Measurements from ENCODE around the gene EFCC1.
"Not testable (repeated sequence)": the region's sequence is repeated elsewhere in the genome, so short reads cannot be mapped to it uniquely, and the experiment has no call there.

EFCC1 gene

GRCh38 chr3:129078510-129078909 is 77.4 kb downstream of the EFCC1 start:
- Histone ChIP-seq H3K4me1 (ENCODE audit: insufficient read depth, low read length) (no peaks in the 10 kb centered on the region), H3K4me3 (ENCODE audit: low read length) (no peak overlapping the region), H2AFZ (ENCODE audit: low read depth, low read length) (no peak overlapping the region), H3K27me3 (ENCODE audit: insufficient read depth, low read length) (no peaks in the 10 kb centered on the region), H3K36me3 (ENCODE audit: insufficient read depth, low read length) (no peaks in the 10 kb centered on the region), H3K9me3 (ENCODE audit: low read length) (no peaks in the 10 kb centered on the region)

DNA sequence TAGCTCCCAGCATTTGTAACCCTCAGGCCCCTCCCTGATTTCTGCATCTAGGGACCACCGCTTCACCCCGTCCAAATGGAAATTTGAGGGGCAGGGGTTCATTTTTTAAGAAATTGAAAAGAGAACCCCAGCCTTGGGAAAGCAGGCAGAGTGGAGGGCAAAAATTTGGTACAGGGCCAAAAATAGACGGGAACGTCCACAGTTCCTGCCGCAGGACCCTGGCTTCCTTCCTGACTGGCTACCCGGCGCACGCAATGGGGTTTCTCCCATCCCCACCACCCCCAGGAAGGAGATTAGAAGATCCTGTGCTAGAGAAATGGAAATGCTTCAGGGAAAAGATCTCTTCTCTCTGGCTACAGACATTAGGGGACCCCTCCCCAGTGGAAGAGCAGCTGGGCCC is 80.4 kb downstream of the EFCC1 start:
- H2AFZ ChIP-seq (ENCODE audit: low read depth, low read length): no peak overlapping the region
- no peak overlapping the region for H3K4me3 ChIP-seq (ENCODE audit: low read length)
- no peaks in the 10 kb centered on the region for H3K9me3 ChIP-seq (ENCODE audit: low read length)
- H3K36me3 ChIP-seq (ENCODE audit: insufficient read depth, low read length): no peaks in the 10 kb centered on the region
- H3K4me1 ChIP-seq (ENCODE audit: insufficient read depth, low read length): no peaks in the 10 kb centered on the region
- no peaks in the 10 kb centered on the region for H3K27me3 ChIP-seq (ENCODE audit: insufficient read depth, low read length)

DNA sequence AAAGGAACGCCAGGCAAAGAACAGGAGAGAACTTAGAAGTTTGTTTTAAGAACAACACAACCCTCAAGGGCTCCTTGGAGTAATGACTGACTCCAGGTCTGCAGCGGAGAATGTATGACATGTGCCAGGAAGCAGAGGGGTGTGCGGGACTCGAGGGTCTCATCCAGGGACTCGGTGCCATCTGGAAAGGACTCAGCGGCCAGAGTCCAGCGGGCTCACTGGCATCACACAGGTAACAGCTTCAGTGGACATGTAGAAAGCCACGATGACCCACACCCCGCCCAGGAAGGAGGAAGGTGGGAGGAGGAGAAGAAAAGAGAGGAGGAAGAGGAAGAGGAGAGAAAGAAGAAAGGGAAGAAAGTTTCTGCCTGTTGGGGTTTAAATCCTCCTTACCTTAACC is 80.9 kb downstream of the EFCC1 start:
- Histone ChIP-seq H3K27me3 (ENCODE audit: insufficient read depth, low read length) (no peaks in the 10 kb centered on the region), H3K4me1 (ENCODE audit: insufficient read depth, low read length) (no peaks in the 10 kb centered on the region), H3K36me3 (ENCODE audit: insufficient read depth, low read length) (no peaks in the 10 kb centered on the region), H3K9me3 (ENCODE audit: low read length) (no peaks in the 10 kb centered on the region), H3K4me3 (ENCODE audit: low read length) (no peak overlapping the region), H2AFZ (ENCODE audit: low read depth, low read length) (no peak overlapping the region)

GRCh38 chr3:129084501-129084900 is 83.4 kb downstream of the EFCC1 start:
- Histone ChIP-seq H2AFZ (ENCODE audit: low read depth, low read length) (no peak overlapping the region), H3K4me3 (ENCODE audit: low read length) (no peak overlapping the region), H3K9me3 (ENCODE audit: low read length) (no peaks in the 10 kb centered on the region), H3K27me3 (ENCODE audit: insufficient read depth, low read length) (no peaks in the 10 kb centered on the region), H3K36me3 (ENCODE audit: insufficient read depth, low read length) (no peaks in the 10 kb centered on the region), H3K4me1 (ENCODE audit: insufficient read depth, low read length) (no peaks in the 10 kb centered on the region)

- no peaks in the 10 kb centered on the region for H3K27me3 ChIP-seq (ENCODE audit: insufficient read depth, low read length)
- no peaks in the 10 kb centered on the region for H3K9me3 ChIP-seq (ENCODE audit: low read length)
- H3K4me3 ChIP-seq (ENCODE audit: low read length): no peak overlapping the region
- H3K36me3 ChIP-seq (ENCODE audit: insufficient read depth, low read length): no peaks in the 10 kb centered on the region
- H2AFZ ChIP-seq (ENCODE audit: low read depth, low read length): no peak overlapping the region
- H3K4me1 ChIP-seq (ENCODE audit: insufficient read depth, low read length): no peaks in the 10 kb centered on the region
Measured at GRCh38 chr3:129085165-129085715, 84.1 kb downstream of the EFCC1 start.

DNA sequence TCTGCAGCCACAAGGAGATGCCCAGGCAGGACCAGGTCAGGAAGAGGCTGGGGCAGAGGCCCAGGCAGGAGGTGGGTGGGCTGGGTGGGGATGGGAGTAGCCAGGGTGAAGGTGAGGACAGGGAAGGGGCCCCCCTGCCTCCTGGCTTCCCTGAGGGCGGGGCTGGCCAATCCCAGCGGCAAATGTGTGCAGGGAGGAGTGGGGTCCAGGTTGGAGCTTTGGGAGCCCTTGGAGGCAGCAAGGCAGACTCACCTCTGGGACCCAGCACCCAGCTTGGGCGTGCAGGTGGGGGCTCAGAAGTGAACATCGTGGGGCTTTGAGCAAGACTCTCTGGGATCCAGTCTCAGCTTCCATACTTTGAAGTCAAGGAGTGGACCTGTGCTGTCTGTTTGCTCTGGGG is 84.7 kb downstream of the EFCC1 start:
- Histone ChIP-seq H3K36me3 (ENCODE audit: insufficient read depth, low read length) (no peaks in the 10 kb centered on the region), H3K27me3 (ENCODE audit: insufficient read depth, low read length) (no peaks in the 10 kb centered on the region), H2AFZ (ENCODE audit: low read depth, low read length) (no peak overlapping the region), H3K4me1 (ENCODE audit: insufficient read depth, low read length) (no peaks in the 10 kb centered on the region), H3K9me3 (ENCODE audit: low read length) (no peaks in the 10 kb centered on the region), H3K4me3 (ENCODE audit: low read length) (no peak overlapping the region)

- Histone ChIP-seq H3K4me1 (ENCODE audit: insufficient read depth, low read length) (no peaks in the 10 kb centered on the region), H3K27me3 (ENCODE audit: insufficient read depth, low read length) (no peaks in the 10 kb centered on the region), H3K4me3 (ENCODE audit: low read length) (no peak overlapping the region)
Measured at GRCh38 chr3:129087138-129087702, 86.1 kb downstream of the EFCC1 start.

DNA sequence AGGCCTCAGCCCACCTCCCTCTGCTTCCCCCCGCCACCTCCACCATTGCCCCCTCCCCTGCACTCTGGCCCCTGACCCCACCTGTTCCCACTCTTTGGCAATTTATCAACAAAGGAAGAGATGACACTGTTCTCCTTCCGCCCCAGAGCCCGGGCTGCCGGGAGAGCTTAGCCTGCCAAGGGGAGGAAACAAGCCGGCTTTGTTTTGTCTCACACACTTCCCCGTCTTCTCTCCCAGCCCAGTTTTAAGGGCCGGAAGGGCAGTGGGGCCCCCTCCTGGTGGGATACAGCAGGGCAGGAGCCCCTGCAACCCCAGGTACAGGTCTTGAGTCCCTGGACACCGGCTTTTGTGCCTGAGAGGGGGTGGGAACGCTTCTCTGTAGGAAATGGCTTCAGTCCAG is 86.8 kb downstream of the EFCC1 start:
- H2AFZ ChIP-seq (ENCODE audit: low read depth, low read length); H3K27me3 ChIP-seq (ENCODE audit: insufficient read depth, low read length); H3K4me1 ChIP-seq (ENCODE audit: insufficient read depth, low read length); H3K9me3 ChIP-seq (ENCODE audit: low read length); H3K4me3 ChIP-seq (ENCODE audit: low read length); H3K36me3 ChIP-seq (ENCODE audit: insufficient read depth, low read length): not testable (repeated sequence)

More at GRCh38 chr3:129087138-129087702, 86.1 kb downstream of the EFCC1 start:
- H3K36me3 ChIP-seq (ENCODE audit: insufficient read depth, low read length): peaks cover 6% of the 10 kb centered on the region
- H2AFZ ChIP-seq (ENCODE audit: low read depth, low read length): no peak overlapping the region
- no peaks in the 10 kb centered on the region for H3K9me3 ChIP-seq (ENCODE audit: low read length)

GRCh38 chr3:129088312-129088711 is 87.2 kb downstream of the EFCC1 start:
- not testable (repeated sequence) for H3K4me1 ChIP-seq (ENCODE audit: insufficient read depth, low read length); H2AFZ ChIP-seq (ENCODE audit: low read depth, low read length); H3K9me3 ChIP-seq (ENCODE audit: low read length); H3K36me3 ChIP-seq (ENCODE audit: insufficient read depth, low read length); H3K27me3 ChIP-seq (ENCODE audit: insufficient read depth, low read length); H3K4me3 ChIP-seq (ENCODE audit: low read length)
